Naive thymus-derived CD8-positive, alpha-beta T cell (primary cell): Measurements from ENCODE around the gene NGFR. TPM values are rescaled to one million over a fixed set of nuclear protein-coding genes. Genes with fewer than 3 reads are reported as not detected.
A peak's percentile ranks its signal among the peaks of the same experiment; 100 is the strongest.
"Not testable (repeated sequence)": the region's sequence is repeated elsewhere in the genome, so short reads cannot be mapped to it uniquely, and the experiment has no call there.

Experiments used
- ATAC-seq, 2 donors: fragments of 150-1000 bp; cut with Tn5 transposase in 1 of 2; sonication (Bioruptor Pico), chemical (Tn5 transposase) in 1 of 2; 1 replicate in 1 of 2; 2 replicates in 1 of 2; pipeline ENCODE4 v1.10.0; 2021; ENCODE audit warnings: mild to moderate bottlenecking in 2 of 2, moderate library complexity in 2 of 2
- POLR2A ChIA-PET: fragments of 350-600 bp; sonication (Branson Sonifier 250); formaldehyde crosslinking; loops from one replicate; lab custom pipeline; 2021; ENCODE audit warnings: antibody characterized with exemption; lab: Charles Lee
- DNase-seq, 10 donors: peaks; one replicate each; pipeline versions ENCODE4 v3.0.0 to v3.0.0-alpha.2; 2020 to 2022
- H3K27ac Mint-ChIP-seq, 10 donors: one replicate each; pipeline ENCODE4 v1.8.0; 2020 to 2022; ENCODE audit warnings: mild to moderate bottlenecking in 10 of 10, mixed read lengths in 10 of 10, moderate library complexity in 4 of 10, inconsistent platforms in 1 of 10
- H3K27me3 Mint-ChIP-seq, 5 donors: one replicate each; pipeline ENCODE4 v1.8.0; 2021 to 2022; ENCODE audit warnings: mixed read lengths in 5 of 5
- H3K36me3 Mint-ChIP-seq, 3 donors: one replicate each; pipeline ENCODE4 v1.8.0; 2020 to 2022; ENCODE audit warnings: mixed read lengths in 3 of 3, mild to moderate bottlenecking in 2 of 3, inconsistent platforms in 1 of 3
- H3K4me1 Mint-ChIP-seq, 4 donors: one replicate each; pipeline ENCODE4 v1.8.0; 2021 to 2022; ENCODE audit warnings: mixed read lengths in 4 of 4
- H3K4me3 Mint-ChIP-seq, 10 donors: one replicate each; pipeline ENCODE4 v1.8.0; 2020 to 2022; ENCODE audit warnings: mild to moderate bottlenecking in 10 of 10, mixed read lengths in 10 of 10, moderate library complexity in 6 of 10, inconsistent platforms in 1 of 10
- H3K9me3 Mint-ChIP-seq, 9 donors: one replicate each; pipeline ENCODE4 v1.8.0; 2020 to 2022; ENCODE audit warnings: mixed read lengths in 9 of 9, mild to moderate bottlenecking in 3 of 9, inconsistent platforms in 1 of 9, moderate library complexity in 1 of 9
- polyA plus RNA-seq, 3 donors: library from polyadenylated mRNA; unstranded; fragments of 300-500 nt; fragmentation: Illumina TruSeq; gene quantifications; one replicate each; pipeline ENCODE4 v1.2.3, GENCODE V29; 2021
- total RNA-seq, 8 experiments: library from RNA in 2 of 8; stranded (reverse) in 2 of 8; gene quantifications; one replicate each; pipeline ENCODE4 v1.2.3 and lab custom pipeline; 2021 to 2026

NGFR gene
- total and polyA plus RNA-seq, 5 experiments from 2014 or later = 0.47 TPM; not detected in 4

DNA sequence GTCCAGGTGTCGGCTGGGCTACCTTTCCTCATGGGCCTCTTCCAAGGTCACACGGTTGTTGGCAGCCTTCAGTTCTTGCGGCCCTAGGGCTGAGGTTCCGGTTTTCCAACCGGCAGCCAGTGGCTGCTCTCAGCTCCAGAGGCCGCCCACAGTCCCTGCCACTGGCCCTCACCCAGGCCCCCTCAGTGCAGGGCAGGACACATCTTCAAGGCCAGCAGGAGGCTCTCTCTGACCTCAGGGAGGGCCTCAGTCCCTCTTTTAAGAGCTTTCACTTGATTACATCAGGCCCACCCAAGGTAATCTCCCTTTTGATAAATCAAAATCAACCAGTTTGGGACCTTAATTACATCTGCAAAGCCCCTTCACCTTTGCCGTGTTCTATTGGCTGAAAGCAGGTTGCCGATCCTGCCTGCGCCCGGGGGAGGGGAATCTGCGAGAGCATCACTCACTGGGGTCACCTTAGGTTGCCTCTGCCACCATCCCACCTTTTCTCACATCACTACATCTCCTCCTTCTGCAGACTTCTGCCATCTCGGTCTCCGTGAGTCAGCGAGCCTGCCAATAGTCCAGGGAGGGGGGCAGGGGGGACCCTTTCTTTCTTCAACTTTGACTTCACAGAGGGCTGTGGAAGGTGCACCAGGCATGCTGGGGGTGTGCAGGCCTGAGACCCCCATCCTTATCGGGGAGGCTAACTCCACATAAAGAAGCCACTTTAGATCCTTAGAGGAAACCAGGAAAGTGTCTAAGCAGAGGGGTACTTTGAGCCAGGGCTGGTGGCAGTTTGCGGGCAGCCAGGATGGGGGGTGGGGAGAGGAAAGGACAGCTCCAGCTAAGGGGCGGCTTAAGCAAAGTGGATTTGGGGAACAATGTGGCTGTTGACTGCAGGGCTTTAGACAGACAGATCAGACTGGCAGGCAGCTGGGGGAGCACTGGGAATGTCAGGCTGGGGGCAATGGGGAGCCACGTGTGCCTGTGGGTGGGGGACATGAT, 51.7 kb downstream of the NGFR start:
- ATAC-seq (no peak), DNase-seq (no peak)
- no peak overlapping the region for H3K4me3 Mint-ChIP-seq
- no peaks in the 10 kb centered on the region for H3K4me1 Mint-ChIP-seq
- no peak overlapping the region for H3K27ac Mint-ChIP-seq
- H3K9me3 Mint-ChIP-seq = peaks cover 0 to 9% (median 3%) of the 10 kb centered on the region in 9 donors
- POLR2A ChIA-PET = no interaction called here
- peaks cover 0 to 19% (median 0%) of the 10 kb centered on the region in 3 donors for H3K36me3 Mint-ChIP-seq
- peaks cover 2 to 9% (median 5%) of the 10 kb centered on the region in 5 donors for H3K27me3 Mint-ChIP-seq

GRCh38 chr17:49547566-49547965, 52.5 kb downstream of the NGFR start:
- Mint-ChIP-seq H3K36me3 (peaks cover 0 to 13% (median 0%) of the 10 kb centered on the region in 3 donors), H3K9me3 (peaks cover 0 to 9% (median 0%) of the 10 kb centered on the region in 9 donors), H3K27me3 (peaks cover 2 to 9% (median 5%) of the 10 kb centered on the region in 5 donors), H3K27ac (no peak overlapping the region), H3K4me1 (no peaks in the 10 kb centered on the region), H3K4me3 (no peak overlapping the region)
- POLR2A ChIA-PET = no interaction called here
- ATAC-seq (no peak), DNase-seq (no peak)

DNA sequence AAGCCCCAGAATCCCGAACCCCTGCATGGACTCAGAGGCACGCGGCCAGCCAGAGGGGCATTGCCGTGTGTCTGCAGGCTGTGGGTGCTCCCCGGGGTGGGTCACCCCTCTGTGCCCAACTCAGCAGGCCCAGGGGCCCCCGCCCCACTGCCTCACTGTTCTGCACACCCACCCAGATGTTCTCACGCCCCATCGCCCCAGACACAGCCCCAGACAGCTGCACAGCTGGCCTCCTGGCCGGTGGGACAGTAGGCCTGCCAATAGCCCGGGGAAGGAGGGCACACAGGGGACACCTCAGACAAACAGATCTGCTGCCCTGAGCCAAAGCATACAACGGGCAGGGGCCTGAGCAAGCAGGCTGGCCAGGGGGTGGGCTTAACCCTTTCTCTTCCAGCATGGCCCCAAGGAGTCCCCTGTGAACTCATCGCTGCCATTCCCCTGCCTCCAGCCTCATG, 53.0 kb downstream of the NGFR start:
- peaks cover 0 to 9% (median 0%) of the 10 kb centered on the region in 9 donors for H3K9me3 Mint-ChIP-seq
- ATAC-seq (no peak), DNase-seq (no peak)
- H3K36me3 Mint-ChIP-seq = peaks cover 0 to 12% (median 0%) of the 10 kb centered on the region in 3 donors
- no peaks in the 10 kb centered on the region for H3K4me1 Mint-ChIP-seq
- peaks cover 2 to 9% (median 5%) of the 10 kb centered on the region in 5 donors for H3K27me3 Mint-ChIP-seq
- no peak overlapping the region for H3K4me3 Mint-ChIP-seq
- POLR2A ChIA-PET = no interaction called here
- H3K27ac Mint-ChIP-seq = no peak overlapping the region

DNA sequence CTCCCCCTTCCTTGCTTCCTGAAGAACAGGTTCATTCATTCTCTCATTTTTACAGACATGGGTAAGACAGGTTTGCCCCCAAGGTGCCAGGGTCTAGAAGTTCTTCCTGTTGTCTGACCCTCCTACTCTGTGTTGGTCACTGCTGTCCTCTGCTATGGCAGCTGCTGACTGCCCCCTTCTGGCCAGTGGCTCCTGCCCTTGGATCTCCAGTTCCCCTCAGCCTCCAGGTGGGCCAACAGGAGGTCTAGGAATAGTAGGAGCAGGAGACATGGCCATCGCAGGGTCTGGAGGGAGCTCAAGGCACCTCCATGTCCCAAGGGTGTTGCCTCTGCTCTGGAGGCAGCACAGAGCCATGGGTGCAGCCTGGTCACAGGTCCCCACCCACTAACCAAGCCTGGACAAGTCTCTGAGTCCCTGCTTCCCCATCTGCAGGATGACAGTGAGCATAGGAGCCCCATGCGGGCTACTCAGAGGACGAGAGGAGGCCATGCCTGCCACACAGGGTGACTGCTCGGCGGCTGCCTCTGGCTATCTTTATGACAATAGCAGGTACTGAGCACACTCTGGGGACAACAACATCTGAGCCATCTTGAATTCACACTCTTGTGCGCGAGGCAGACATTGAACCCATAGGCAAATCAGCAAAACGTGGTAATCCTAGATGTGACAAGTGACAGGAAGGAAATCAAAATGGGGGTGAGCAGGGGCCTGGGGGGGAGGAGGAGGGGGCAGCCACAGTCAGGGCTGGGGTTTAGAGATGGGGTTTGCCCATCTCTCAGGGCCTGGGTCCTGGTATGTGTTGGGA, 53.6 kb downstream of the NGFR start:
- Mint-ChIP-seq H3K4me3 (no peak overlapping the region), H3K27ac (peak overlapping the region in 2 of 10 donors; percentile 7 to 67), H3K27me3 (peaks cover 0 to 8% (median 2%) of the 10 kb centered on the region in 5 donors), H3K36me3 (peaks cover 0 to 7% (median 0%) of the 10 kb centered on the region in 3 donors), H3K9me3 (peaks cover 0 to 6% (median 0%) of the 10 kb centered on the region in 9 donors), H3K4me1 (no peaks in the 10 kb centered on the region)
- POLR2A ChIA-PET = no interaction called here
- ATAC-seq (no peak), DNase-seq (no peak)

- Mint-ChIP-seq H3K4me3 (no peak overlapping the region), H3K4me1 (no peaks in the 10 kb centered on the region), H3K27ac (peak overlapping the region in 1 of 10 donors; percentile 7), H3K27me3 (peaks cover 0 to 8% (median 2%) of the 10 kb centered on the region in 5 donors), H3K9me3 (peaks cover 0 to under 1% (median 0%) of the 10 kb centered on the region in 9 donors), H3K36me3 (peaks cover 0 to 2% (median 0%) of the 10 kb centered on the region in 3 donors)
- DNase-seq (no peak), ATAC-seq (no peak)
- POLR2A ChIA-PET = no interaction called here
Measured at GRCh38 chr17:49549311-49549605, 54.2 kb downstream of the NGFR start.

- no peak overlapping the region for H3K4me3 Mint-ChIP-seq
- ATAC-seq (no peak), DNase-seq (no peak)
- peak overlapping the region in 1 of 10 donors; percentile 7 for H3K27ac Mint-ChIP-seq
- H3K36me3 Mint-ChIP-seq = no peaks in the 10 kb centered on the region
- H3K4me1 Mint-ChIP-seq = no peaks in the 10 kb centered on the region
- peaks cover 0 to 8% (median 2%) of the 10 kb centered on the region in 5 donors for H3K27me3 Mint-ChIP-seq
- POLR2A ChIA-PET = interaction anchor here (0.6 kb wide), 2 partner anchors 272 to 280 kb away, joined by 3 to 10 read pairs; no protein-coding TSS in a partner anchor
- no peaks in the 10 kb centered on the region for H3K9me3 Mint-ChIP-seq
Measured at GRCh38 chr17:49549691-49550678, 54.9 kb downstream of the NGFR start.

- not testable (repeated sequence) for ATAC-seq, H3K4me1 Mint-ChIP-seq, H3K9me3 Mint-ChIP-seq, H3K27ac Mint-ChIP-seq, H3K4me3 Mint-ChIP-seq, H3K27me3 Mint-ChIP-seq, DNase-seq, H3K36me3 Mint-ChIP-seq
- POLR2A ChIA-PET = interaction anchor here (0.6 kb wide), 2 partner anchors 273 to 279 kb away, joined by 3 to 10 read pairs; no protein-coding TSS in a partner anchor
Measured at GRCh38 chr17:49550764-49551163, 55.7 kb downstream of the NGFR start.

DNA sequence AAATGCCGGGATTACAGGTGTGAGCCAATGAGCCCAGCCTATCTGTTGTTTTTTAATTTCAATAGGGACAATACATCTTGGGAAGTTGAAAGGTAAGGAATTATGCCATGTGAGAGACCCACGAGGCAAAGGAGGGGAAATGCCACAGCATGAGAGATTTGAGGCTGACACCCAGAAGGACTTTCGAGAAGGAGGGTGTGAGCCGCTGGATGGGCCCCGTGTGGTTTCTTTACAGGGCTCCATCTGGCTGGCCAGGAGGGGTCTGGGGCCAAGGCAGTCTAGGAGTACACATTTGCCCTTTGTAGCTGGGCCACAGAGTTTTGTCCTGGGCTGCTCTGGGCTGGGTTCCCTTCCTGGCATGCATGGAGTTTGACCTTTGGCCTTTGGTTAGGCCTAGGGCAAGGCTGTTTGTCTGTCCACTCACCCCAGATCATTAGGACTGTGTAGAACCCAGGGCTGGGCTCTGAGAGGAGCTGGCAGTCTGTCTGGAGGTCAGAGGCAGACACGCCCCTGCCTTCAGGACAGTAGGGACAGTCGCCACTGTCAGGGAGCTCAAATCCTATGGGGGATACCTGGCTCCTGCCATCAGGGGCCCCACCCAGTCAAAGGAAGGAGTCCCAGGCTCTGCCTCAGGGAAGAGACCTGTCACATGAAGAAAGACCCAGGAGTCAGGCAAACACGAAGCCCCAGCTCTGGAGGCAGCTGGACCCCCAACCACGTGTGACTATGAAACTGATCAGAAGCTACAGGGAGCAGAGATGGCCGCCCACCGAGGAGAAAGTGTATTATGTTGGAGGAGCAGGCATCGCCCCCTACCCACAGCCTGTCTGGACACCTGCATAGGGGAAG, 56.4 kb downstream of the NGFR start:
- ATAC-seq (no peak), DNase-seq (no peak)
- POLR2A ChIA-PET = no interaction called here
- Mint-ChIP-seq H3K4me1 (peaks cover 0 to 7% (median 2%) of the 10 kb centered on the region in 4 donors), H3K4me3 (no peak overlapping the region), H3K36me3 (no peaks in the 10 kb centered on the region), H3K9me3 (no peaks in the 10 kb centered on the region), H3K27ac (no peak overlapping the region), H3K27me3 (peaks cover 0 to 8% (median 3%) of the 10 kb centered on the region in 5 donors)

DNA sequence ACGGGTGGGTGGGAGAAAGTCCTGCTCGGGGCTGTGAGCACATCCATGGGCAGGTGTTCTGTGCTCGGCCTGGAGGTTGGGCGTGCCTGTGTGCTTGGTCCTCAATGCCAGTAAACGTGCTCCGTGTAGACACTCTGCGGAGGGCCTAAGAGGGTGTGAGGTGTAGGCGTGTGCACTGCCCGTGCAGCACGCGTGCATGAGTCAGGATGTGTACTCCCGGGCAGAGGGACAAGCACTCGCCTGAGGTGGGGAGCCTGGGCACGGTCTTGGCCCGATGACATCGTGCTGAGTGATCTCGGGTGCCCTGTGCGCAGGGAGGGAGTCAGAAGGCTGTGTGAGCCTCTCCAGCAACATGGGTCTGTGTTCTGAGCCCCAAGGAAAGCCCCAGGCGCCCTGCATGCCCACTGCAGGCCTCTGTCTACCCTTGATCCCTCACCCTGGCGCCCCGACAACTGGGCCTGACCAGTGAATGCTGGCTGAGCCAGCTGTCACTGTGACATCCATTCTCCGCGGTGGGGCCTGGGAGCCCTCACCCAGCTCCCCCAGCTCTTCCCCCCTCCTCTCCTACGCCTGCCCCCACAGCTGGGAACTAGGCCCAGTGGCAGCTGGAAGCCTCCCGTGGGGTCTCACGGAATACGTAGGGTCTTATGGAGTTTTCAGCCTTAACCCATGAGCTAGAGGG, 57.1 kb downstream of the NGFR start:
- Mint-ChIP-seq H3K4me1 (peaks cover 0 to 15% (median 2%) of the 10 kb centered on the region in 4 donors), H3K9me3 (no peaks in the 10 kb centered on the region), H3K27ac (no peak overlapping the region), H3K36me3 (no peaks in the 10 kb centered on the region), H3K27me3 (peaks cover 0 to 4% (median 0%) of the 10 kb centered on the region in 5 donors), H3K4me3 (no peak overlapping the region)
- no peak for ATAC-seq
- DNase-seq = no peak
- POLR2A ChIA-PET = no interaction called here

- H3K9me3 Mint-ChIP-seq = no peaks in the 10 kb centered on the region
- ATAC-seq (no peak), DNase-seq (no peak)
- H3K27me3 Mint-ChIP-seq = peaks cover 2 to 10% (median 4%) of the 10 kb centered on the region in 5 donors
- POLR2A ChIA-PET = no interaction called here
- no peaks in the 10 kb centered on the region for H3K36me3 Mint-ChIP-seq
- H3K27ac Mint-ChIP-seq = peak overlapping the region in 3 of 10 donors; percentile 20 to 47 (median 45)
- peaks cover 0 to 21% (median 5%) of the 10 kb centered on the region in 4 donors for H3K4me1 Mint-ChIP-seq
- no peak overlapping the region for H3K4me3 Mint-ChIP-seq
Measured at GRCh38 chr17:49553676-49554335, 58.7 kb downstream of the NGFR start.
